Daoy (cell line): ENCODE measurements around the gene UCN2. TPM values are rescaled to one million over a fixed set of nuclear protein-coding genes. Genes with fewer than 3 reads are reported as not detected.
A peak's percentile ranks its signal among the peaks of the same experiment; 100 is the strongest.
"Not testable (repeated sequence)": the region's sequence is repeated elsewhere in the genome, so short reads cannot be mapped to it uniquely, and the experiment has no call there.

Experiments used
- DNase-seq: peaks from one replicate; pipeline ENCODE4 v3.0.0-alpha.2; 2015; ENCODE audit warnings: low read depth
- total RNA-seq: library from RNA; depleted of rRNA; stranded (reverse); fragments of >200 nt; shearing (Covaris generic); gene quantifications from 2 replicates; pipeline ENCODE4 v1.2.3, GENCODE V29; 2014

The UCN2 gene
- total RNA-seq, 1 experiment from 2014 or later, result 6.2 TPM

DNA sequence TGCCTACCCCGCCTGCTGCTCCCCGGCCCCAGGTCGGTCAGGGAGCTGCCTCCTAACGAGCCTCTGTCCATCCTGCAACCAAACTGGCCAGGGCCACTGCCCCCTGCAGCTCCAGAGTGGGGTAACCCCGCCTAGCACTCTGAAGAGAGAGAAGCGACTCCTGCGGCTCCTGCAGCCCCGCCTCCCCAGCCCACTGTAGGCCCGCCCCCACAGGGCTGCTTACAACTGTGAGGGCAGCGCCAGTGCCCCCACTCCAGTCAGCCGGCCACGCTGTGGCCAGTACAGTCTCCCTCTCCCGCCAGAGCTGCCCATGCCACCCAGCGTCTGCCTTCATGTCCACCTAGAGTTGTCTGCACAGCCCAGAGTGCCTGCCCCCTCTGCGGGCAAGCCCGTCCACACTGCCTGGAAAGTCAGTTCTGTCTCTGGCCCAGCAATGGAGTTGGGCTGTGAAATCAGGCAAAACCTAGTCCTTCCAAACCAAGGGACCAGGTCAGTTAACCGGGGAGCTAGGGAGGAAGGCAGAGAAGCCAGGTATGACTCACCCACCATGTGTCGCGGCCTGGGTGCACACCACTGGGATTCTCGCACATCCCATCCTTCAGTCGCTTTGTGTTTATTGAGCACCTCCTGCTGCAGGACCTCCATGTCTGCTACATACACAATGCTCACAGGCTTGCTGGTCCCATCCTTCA is 2.4 kb downstream of the UCN2 start:
- DNase-seq, result peak; percentile 75

DNA sequence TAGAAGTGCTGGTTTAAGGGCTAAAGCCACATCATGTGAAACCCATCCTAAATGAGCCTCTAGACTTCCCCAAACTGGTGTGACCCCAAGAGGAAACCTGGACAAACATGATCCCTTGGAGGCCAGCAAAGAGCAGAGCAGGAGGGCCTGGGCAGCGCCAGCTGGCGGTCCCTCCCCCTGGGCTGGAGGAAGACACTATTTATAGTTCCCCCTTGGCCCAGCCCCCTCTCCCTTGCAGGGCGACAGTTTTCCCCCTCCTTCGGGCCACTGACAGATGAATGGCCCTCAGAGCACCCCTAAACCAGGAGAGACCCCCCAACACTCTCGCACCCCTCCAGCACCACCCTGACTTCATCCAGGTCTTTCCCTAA is 2.9 kb downstream of the UCN2 start:
- no peak for DNase-seq

DNA sequence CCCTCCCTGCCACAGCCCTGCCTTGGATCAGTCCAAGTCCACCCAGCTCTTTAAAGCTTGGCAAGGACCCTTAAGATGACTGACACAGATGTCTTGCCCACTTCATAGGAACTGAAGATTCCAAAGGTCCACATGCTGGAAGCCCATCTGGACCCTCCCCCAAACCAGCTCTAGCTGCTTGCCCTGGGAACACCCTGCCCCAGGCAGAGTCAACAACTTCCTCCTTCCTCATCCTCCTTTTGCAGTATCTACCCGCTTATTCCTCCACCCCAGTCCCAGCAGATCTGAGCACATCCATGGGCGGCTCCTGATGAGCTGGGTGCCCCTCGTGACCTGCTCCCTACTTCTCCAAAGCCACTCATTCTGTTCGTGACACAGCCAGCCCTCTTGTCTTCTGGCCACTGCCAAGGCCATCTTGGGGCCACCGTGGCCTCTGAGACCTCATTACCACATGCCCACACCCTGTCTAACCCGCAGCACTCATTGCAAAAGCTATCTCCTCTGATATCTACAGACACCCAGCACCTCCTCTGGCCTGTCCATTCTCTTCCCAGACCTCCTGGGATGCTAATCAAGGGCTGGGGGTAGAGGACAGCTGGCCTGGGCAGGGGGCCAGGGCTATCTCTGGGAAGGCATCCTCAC is 5.0 kb downstream of the UCN2 start:
- no peak for DNase-seq

DNA sequence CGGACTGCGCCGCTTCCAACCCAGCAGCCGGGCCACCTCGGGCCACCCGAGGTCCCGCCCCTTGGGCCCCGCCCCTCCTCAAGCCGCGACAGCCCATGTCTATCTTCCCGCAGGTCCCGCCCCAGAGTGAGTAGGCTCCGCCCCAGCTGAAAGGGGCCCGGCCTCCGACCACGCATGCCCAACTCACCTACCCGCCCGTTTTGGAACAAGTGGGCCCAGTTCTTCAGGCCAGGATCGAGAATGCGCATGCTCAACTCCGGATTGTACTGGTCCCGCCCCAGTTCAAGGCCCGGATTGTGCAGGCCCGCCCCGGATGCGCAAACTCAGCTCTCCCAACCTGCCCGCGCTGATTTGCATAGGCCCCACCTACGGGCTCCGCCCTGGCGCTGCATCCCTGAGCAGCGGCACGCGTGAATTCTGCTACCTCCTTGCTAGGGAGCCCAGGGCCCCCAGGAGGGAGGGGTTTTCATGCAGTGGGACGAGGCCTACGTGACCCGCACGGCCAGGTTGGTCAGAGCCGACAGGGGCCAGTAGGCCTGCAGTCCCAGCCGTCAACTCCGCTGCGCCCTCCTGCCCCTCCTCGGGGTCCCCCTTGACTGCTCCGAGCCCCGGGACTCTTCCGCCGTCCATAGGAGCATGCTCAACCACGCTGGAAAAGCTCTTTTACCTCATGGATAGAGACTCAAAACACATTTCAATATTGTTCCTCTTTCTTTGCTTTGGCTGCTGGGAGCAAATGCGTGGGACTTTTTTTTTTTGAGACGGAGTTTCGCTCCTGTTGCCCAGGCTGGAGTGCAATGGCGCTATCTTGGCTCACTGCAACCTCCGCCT is 6.6 kb downstream of the UCN2 start, which contains the start of gene PFKFB4:
TSS of gene PFKFB4 (minus strand) at position 8 of the 831 bp plus-strand sequence. CDS start 26 bp downstream, outside the sequence.
- peak; percentile 98 for DNase-seq

DNA sequence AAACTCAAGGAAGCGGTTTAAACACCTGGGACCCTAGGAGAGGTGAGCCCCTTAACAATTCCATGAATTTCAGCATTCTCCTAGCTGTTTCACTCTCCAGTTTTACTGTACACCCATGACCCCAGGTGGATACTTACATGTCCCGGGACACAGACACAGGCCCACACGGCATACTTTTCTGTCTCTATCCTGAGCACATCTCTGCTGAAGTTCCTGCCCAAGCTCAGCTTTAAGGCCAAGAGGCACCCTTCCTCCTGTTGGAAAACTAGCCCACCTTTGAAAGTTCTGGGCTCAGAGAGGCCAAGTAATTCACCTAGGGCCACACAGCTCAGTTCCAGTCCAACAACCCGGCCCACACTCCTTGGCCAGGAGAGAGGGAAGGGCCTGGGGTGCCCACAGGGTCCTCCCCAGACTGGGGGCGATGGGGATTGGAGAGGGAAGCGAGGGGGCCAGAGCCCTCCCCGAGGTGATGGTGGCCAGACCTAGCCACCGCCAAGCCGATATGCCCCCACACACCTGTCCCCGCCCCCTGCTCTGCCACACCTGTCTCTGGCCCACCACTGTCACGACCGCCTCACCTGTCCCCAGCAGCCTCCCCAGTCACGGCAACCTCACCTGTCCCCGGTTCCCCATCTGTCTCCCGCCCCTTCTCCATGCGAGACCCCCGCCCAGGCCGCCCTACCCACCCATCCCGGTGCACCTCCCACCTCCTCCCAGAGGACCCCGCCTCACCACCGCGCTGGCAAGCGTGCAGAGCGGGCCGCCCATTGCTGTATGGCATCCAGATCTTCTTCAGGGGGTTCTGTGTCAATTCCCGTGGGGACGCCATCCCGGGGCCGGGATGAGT is 7.4 kb downstream of the UCN2 start:
- no peak for DNase-seq

DNA sequence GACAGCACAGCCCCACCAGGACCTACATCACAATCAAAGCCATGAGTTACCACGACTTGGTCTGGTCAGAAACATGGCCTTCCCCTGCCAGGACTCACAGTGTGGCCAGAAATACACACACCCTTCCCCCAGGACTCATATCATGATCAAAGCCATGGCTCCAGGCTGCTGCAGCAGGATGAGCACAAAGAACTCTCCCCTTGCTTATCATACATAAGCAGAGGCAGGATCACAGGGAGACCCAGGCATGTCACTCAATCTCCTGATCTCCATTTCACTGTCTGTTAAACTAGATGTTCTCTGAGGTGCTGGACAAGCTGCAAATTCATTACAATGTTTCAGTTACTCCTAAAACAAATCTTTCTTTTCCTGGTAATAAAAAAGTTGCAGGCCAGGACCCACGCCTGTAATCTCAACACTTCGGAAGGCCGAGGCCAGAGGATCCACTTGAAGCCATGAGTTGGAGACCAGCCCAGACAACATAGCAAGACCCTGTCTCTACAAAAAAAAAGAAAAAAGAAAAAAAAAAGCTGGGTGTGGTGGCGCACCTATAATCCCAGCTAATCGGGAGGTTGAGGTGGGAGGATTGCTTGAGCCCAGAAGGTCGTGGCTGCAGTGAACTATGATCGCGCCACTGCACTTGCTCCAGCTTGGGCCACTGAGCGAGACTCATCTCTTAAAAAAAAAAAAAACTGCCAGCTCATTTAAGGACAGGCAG is 8.2 kb downstream of the UCN2 start:
- no peak for DNase-seq

DNA sequence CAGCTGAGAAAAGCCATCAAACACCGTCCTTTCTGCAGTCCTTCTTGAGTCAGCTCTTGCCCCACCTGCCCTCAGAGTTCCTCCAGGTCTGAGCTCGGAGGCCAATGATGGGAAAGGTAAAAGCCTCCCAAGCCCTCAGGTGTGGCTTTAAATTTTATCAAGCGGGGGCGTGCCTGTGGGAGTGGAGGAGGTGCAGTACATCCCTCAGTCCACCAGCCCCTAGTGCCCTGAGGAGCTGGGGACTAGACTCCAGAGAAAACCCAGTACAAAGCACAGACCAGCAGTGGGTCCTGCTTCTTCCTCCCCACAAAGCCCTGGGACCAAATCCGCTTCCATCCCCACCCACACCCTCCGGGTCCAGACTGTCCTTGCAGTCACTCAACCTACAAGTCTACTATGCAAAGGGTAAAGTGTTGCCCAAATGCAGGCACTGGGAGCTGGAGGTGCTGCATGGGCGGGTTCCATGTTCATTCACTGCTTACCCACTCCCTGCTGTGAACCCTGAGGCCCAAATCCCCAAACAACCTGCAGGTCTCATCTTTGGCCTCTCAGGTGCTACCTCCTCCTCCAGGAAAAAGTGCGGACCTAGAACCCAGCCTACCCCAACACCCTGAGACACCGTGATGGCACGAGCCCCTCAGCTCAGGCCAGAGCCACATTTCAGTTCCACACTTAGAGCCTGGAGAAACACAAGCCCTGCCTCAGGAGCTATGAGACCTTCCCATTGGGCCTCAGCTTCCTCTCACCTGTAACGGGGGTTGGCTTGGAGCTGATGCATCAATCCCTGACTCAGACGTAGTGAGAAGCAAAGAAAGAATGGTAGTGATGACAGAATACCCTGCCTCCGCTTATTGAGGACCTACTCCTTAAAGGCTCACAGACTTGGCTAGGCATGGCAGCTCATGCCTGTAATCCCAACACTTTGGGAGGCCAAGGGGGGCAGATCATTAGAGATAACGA is 9.4 kb downstream of the UCN2 start:
- DNase-seq, result no peak

DNA sequence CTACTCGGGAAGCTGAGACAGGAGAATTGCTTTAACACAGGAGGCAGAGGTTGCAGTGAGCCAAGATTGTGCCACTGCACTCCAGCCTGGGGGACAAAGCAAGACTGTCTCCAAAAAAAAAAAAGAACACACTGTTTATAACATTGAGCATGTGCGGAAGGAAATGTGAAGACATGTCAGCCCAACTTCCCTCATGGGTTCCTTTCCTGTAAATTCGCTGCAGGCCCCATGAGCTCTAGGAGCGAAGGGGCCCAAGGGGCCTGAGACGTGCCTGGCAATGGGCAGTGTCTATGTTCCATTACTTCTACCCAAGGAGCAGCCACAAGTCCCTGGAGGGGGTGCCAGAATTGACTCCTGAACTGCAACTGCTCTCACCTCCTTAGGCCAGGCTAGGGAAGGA is 10.2 kb downstream of the UCN2 start:
- no peak for DNase-seq

DNA sequence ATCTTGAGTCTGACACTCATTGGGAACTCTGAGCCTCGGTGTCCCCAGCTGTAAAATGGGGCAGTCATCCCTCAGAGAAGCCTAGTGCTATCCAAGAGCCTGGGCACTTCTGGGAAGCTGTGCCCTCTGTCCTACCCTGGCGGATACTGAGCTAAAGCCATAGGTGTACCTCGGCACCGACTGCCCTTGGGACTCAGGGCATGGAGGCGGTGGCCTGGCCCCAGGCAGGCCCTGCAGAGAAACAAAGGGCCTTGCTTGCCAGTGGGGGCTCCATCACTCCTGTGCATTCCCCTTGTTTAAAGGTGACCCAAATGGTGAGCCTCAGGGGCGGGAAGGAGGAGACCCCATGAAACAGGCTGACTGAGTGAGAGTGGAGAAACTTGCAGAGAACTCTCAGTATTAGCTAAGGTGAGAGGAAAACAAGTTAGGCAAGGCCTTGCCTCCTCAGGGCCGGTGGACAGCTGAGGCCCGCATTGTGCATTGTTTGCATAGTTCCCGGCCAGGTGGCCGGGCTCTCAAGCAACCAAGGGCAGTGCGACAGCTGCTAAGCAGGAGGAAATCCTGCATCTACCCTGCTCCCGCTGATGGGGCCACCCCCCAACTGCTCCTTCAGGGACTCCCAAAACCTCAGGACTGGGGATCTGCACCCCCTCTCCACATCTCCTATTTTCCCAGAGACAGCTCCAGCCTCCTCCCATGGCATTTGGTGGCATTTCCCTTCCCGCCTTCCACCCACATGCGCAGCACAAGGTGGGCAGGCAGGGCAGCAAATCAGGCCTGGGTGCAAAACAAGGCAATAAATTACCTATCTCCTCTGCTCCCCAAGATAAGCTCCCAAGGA is 11.2 kb downstream of the UCN2 start:
- DNase-seq, result no peak

DNA sequence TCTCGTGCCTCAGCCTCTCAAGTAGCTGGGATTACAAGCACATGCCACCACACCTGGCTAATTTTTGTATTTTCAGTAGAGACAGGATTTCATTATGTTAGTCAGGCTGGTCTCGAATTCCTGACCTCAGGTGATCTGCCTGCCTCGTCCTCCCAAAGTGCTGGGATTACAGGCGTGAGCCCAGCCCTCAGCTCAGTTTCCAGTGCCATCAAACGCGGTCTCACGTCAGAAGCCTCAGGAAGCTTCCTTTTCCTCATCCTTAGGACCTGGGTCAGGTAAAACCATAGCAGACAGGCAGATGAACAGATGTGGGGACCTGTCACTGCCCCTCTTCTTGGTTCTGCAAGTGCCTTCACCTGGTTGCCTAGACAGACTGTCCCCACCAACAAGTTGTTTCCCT is 11.9 kb downstream of the UCN2 start:
- DNase-seq, result not testable (repeated sequence)

DNA sequence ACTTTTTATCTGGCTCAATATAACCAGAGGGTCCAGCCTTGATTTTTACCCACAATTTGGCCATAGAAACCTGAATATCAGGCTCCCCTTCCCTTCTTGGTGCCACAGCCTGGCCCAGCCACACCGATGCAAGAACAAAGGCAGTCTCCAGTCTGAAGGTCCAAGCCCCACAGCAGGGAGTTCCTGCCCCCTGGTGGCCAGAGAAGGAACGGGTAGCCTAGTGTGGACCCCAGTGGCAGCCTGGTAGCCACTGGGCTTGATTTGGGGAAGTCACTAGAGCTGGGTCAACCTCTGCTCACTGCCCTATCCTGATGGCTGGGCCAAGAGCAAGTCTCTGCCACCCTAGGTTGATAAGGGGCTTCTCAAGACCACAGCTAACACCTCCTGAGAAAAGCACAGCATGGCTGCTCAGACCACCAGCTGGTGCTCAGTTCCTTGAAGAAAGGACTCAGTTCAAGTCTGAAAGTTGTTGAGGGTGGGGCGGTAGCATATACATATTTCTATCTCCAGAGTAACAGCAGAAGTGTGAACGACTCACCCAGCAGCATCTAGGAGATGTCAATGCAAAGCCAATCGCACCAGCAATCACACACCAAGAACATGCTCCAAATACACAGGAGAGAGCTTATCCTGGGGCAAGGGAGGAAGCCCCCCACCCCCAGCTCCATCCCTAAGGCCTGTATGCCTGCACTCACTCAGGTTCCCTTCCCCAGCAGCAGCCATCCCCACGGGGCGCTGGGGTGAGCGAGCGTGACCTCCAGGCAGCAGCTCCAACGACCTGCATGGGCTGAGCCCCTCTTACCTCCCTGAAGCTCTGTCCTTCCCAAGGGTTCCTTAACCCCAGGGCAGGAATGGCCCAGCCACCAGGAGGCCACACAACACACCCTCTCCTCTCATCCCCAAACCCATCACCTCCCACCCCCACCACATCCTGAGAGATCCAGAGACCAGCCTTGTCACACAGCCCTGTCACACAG is 14.6 kb downstream of the UCN2 start:
- DNase-seq, result peak; percentile 70

DNA sequence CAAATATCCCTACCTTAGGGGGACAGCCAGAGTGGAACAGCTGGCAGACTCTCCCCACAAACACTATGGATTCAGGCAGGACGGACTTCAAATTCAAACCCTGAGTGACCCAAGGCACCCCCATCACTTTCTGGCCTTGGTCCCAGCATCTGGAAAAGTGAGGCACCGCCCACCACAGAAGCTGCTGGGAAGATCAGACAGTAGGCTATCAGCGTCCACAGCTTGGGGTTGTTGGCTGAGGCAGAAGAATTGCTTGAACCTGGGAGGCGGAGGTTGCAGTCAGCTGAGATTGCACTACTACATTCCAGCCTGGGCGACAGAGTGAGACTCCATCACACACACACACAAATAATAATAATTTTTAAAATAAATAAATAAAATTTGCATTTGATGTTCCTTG is 15.5 kb downstream of the UCN2 start:
- DNase-seq, result no peak

DNA sequence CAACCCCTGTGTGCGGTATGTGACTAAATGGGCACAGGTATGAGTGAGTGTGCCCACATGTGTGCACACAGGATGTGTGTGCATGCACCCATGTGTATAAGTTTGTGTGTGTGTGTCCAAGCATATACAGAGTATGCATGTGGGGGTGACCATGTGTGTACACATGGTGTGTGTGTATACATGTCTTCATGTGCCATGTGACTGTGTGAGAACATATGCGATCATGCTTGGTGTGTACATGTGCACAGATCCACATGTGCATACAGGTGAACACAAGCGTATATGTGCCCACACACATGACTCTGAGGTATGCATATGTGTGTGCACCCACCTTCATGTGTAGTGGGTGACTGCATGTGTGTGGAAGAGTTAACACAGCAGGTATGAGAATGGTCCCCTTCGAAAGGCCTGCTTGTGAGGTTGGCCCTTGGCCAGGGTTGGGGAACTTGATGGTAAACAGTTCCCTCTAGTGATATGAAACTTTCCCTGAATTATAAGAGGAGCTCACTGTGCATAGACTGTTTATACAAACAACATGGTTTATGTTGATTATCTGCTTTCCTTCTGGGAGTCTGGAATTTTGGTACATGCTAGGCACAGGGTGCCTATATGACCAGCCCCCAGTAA is 17.3 kb downstream of the UCN2 start:
- DNase-seq, result no peak

DNA sequence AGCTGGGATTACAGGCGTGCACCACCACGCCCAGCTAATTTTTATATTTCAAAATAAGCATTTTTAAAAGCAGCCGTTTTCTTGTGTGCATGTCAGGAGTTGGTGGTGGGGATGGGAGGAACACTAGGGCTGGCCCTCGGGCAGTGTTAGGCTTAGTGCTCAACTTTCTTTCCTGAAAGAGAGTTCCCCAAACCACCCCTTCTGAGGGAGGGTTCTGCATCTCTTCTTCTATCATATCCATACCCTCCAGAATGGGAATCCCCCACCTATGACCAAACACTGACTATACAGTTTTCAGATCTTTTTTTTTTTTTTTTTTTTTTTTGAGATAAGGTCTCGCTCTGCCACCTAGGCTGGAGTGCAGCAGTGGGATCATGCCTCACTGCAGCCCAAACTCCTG is 19.4 kb downstream of the UCN2 start:
- DNase-seq, result no peak

DNA sequence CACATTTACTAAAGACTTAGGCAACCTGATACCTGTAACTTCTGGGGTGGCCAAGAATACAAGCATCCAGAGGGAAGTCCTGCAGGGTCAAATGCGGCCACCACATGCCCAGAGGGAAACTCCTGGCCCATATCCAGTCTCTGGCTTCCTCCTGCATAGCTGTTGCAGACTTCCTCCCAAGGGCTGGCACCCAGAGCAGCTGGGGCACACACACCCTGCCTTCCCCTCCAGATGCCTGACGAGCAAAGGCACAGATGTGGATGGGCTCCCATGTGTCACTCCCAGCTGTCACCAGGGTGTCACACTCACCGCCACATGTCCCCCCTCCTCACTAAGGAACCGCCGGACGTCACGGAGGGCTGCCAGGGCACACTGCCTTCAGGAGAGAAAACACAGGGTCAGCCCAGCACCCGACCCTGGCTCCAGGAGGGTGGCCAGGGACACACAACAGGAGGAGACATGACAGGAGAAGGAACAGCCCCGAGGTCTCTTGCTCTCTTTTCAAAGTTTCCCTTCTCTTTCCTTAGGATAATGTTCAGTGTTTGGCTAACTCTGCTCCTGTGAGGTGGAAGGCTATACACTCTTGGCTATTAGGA is 20.2 kb downstream of the UCN2 start:
- DNase-seq, result no peak

DNA sequence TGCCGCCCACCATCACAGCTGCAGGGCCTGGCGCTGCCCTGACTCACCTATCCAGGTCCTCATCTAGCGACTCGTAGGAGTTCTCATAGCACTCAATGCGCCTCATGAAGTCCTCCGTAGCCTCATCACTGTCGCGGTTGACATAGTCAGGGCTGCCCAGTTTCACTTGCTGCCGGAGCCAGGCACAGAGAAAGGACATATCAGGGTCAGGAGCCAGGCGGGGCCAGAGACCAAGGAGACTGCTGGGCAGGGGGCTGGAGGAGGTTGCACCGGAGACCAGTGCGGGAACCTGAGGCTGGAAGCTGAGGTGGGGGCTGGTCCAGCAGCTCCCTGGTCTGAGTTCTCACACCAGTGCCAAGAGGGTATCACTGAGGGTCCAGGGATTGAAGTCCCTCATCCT is 25.1 kb downstream of the UCN2 start:
- DNase-seq, result no peak

DNA sequence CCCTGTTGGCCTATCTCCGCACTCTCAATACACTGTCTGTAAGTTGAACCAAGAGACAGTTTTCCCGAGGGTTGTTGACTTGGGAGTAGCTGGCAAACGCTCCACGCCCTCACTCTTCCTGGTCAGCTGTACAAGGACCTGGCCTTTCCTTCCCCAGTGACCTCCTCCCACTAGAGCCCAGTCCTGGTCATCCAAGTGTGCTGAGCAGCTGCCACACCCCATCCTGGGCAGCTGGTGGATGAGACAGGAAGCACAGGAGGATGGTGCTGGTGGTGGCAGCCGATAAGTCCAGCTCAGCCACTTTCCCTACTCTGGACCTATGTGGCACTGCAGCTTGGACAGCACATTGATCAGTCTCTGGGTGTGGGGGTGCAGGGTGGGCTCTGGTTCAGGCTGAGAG is 26.8 kb downstream of the UCN2 start:
- no peak for DNase-seq
